ENCODE results near the gene GMDS. TPM values are rescaled to one million over a fixed set of nuclear protein-coding genes. Genes with fewer than 3 reads are reported as not detected.

GMDS gene
- total RNA-seq, 2 experiments from 2014 or later = 31.1 to 35.9 TPM

DNA sequence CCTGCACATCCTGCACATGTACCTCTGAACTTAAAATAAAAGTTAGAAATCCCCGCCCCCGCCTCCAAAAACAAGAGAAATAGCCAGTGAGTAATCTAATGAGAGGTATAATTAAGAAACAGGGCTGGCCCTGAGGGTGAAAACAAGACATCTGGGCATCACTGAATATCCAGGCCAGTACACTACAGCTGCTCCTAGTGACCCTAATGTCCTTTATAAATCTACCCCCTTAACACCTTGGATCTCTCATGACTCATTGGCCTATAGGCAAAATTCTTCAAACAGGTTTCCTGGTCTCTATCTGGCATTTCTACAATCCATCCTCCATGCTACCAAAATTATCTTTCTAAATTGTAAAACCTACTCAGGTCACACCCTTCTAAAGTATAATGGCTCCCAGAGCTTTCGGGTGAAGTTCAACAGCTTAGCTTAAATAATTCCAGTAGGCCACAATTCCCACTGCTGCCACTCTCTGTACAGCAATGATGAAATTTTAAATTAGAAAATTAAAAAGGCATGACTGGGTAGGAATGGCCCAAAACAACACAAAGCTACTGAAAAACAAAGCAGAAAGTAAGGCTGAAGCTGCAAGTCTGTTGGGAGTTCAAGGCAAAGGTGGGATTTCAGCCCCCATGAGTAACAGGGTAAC is 260.9 kb downstream of the GMDS start:
- Mint-ChIP-seq H3K9me3 (peaks cover 37% of the 10 kb centered on the region), H3K4me3 (no peak overlapping the region), H3K4me1 (no peaks in the 10 kb centered on the region), H3K27ac (no peak overlapping the region), H3K27me3 (no peaks in the 10 kb centered on the region), H3K36me3 (ENCODE audit: low read depth) (peaks cover 15% of the 10 kb centered on the region)
- CTCF ChIA-PET = interaction anchor here (1.3 kb wide), 1 partner anchor 28 kb away, joined by 3 read pairs; no protein-coding TSS in a partner anchor
- DNase-seq = no peak
- POLR2A ChIA-PET = no interaction called here

DNA sequence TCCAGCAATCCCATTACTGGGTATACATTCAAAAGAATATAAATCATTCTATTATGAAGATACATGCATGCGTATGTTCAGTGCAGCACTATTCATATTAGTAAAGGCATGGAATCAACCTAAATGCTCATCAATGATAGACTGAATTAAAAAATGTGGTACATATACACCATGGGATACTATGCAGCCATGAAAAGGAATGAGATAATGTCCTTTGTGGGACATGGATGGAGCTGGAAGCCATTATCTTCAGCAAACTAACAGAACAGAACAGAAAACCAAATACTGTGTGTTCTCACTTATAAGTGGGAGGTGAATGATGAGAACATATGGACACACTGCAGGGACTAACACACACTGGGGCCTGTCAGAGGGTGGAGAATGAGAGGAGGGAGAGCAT is 261.6 kb downstream of the GMDS start:
- POLR2A ChIA-PET = no interaction called here

DNA sequence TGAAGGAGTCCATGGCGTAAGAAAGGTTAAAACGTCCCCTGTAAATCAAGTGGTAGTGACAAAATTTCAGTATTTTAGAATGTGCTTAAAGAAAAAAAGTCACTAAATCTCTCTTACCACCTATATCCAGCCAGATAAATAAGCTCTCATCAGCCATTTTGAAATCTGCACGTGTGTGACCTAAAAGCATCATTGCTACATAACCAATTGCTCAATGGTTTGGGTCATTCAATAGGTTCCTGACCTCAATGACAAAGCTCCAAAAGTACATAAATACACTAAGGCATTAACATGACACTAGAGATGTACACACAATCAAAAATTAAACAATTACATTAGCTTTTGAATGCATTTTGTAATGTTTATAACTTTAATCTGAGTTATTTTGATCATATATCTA is 272.4 kb downstream of the GMDS start:
- DNase-seq = no peak
- no peak overlapping the region for H3K27ac Mint-ChIP-seq
- POLR2A ChIA-PET = no interaction called here
- no peaks in the 10 kb centered on the region for H3K36me3 Mint-ChIP-seq (ENCODE audit: low read depth)
- no peaks in the 10 kb centered on the region for H3K9me3 Mint-ChIP-seq
- no peaks in the 10 kb centered on the region for H3K27me3 Mint-ChIP-seq
- CTCF ChIA-PET = no interaction called here
- H3K4me1 Mint-ChIP-seq = no peaks in the 10 kb centered on the region
- H3K4me3 Mint-ChIP-seq = no peak overlapping the region

More for the DNA sequence above, 261.6 kb downstream of the GMDS start:
- Mint-ChIP-seq H3K4me3 (no peak overlapping the region), H3K27ac (no peak overlapping the region), H3K36me3 (ENCODE audit: low read depth) (peaks cover 19% of the 10 kb centered on the region), H3K4me1 (no peaks in the 10 kb centered on the region), H3K9me3 (peaks cover 43% of the 10 kb centered on the region), H3K27me3 (no peaks in the 10 kb centered on the region)
- CTCF ChIA-PET = interaction anchor here (1.3 kb wide), 1 partner anchor 27 kb away, joined by 3 read pairs; no protein-coding TSS in a partner anchor
- no peak for DNase-seq

DNA sequence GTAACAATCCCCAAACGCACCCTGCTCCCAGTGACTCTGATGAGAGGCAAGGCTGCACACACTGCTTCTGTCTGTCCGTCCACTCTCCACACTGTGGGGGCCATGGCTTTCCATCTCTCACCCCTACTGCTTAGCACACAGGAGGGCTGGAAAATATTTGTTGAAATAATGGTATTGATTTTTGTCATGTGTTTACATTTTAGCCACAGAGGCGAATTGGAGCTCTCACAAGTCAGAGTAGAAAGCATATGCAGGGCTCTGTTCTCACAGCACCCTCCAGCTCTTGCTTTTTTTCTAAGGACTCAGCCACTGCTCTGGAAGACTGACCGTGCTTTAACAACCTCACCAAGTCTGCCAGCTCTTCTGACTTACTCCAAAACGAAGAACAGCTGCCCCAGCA is 273.8 kb downstream of the GMDS start:
- Mint-ChIP-seq H3K4me1 (no peaks in the 10 kb centered on the region), H3K4me3 (no peak overlapping the region), H3K27me3 (no peaks in the 10 kb centered on the region), H3K9me3 (no peaks in the 10 kb centered on the region), H3K36me3 (ENCODE audit: low read depth) (no peaks in the 10 kb centered on the region), H3K27ac (no peak overlapping the region)
- DNase-seq = no peak
- ChIA-PET POLR2A (no interaction called here), CTCF (no interaction called here)

DNA sequence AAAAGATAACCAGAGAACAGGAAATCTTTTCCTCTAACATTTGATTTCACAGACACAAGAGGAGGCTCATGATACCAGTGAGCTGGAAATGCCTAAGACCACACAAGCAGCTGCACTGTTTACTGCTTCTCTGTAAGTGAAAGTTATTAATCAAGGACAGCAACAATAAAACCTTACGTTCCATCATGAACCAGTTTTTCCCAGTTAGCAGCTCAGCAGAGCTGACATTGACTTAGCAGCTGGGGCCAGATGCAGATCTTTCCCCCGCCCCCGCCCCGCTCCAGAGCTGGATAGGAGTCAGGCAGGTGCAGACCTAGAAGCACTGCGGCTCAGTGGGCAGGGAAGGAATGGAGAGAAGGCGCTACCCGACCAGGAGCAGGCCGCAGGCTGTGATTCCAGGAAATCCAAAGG is 275.2 kb downstream of the GMDS start:
- Mint-ChIP-seq H3K36me3 (ENCODE audit: low read depth) (peaks cover under 1% of the 10 kb centered on the region), H3K27me3 (no peaks in the 10 kb centered on the region), H3K27ac (no peak overlapping the region), H3K4me3 (no peak overlapping the region), H3K9me3 (no peaks in the 10 kb centered on the region), H3K4me1 (no peaks in the 10 kb centered on the region)
- no peak for DNase-seq
- POLR2A ChIA-PET = no interaction called here
- CTCF ChIA-PET = interaction anchor here (0.6 to 0.9 kb wide), 2 partner anchors 8 to 10 kb away, joined by 3 read pairs; no protein-coding TSS in a partner anchor

DNA sequence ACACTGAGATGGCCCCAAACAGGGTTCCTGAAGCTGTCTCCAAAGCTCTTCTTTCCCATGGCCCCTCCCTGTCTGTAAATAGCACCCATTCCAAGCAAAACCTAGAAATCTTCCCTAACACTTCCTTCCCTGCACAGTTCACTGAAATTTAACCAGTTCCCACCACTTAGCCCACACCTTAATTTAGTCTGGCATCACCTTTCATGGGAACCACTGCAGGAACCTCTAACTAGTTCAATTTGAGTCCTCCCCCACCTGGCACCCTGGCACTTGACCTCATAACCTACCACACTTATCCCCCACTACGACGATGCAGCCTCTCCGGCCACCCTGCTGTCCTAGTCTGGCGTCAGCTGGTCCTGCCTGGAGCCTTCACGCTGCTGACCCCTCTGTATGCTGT is 278.7 kb downstream of the GMDS start:
- Mint-ChIP-seq H3K27ac (no peak overlapping the region), H3K9me3 (no peaks in the 10 kb centered on the region), H3K4me3 (no peak overlapping the region), H3K27me3 (no peaks in the 10 kb centered on the region), H3K4me1 (no peaks in the 10 kb centered on the region), H3K36me3 (ENCODE audit: low read depth) (peaks cover 2% of the 10 kb centered on the region)
- DNase-seq = no peak
- ChIA-PET CTCF (no interaction called here), POLR2A (no interaction called here)

DNA sequence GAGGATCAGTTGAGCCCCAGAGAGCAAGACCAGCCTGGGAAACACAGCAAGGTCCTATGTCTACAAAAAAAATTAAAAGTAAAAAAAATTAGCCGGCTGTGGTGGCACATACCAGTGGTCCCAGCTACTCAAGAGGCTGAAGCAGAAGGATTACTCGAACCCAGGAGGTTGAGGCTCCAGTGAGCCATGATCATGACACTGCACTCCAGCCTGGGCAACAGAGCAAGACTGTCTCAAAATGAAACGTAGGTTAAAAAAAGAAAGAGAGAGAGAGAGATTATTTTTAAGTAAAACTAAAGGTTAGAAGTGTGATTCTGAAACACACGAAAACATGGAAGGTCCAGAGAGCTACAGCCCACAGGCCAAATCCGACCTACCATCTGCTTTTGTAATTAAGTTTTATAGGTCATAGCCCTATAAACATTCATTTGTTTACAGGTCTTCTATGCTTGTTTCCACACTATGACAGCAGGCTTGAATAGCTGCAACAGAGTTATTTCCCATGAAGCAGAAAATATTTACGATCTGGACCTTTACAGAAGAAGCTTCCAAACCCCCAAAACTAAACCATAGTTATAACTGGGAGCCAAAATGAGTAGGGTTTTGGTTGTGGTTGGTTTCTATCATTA is 279.7 kb downstream of the GMDS start:
- Mint-ChIP-seq H3K4me3 (no peak overlapping the region), H3K4me1 (no peaks in the 10 kb centered on the region), H3K36me3 (ENCODE audit: low read depth) (peaks cover 2% of the 10 kb centered on the region), H3K27me3 (no peaks in the 10 kb centered on the region), H3K27ac (no peak overlapping the region), H3K9me3 (no peaks in the 10 kb centered on the region)
- DNase-seq = no peak
- POLR2A ChIA-PET = no interaction called here
- CTCF ChIA-PET = no interaction called here

DNA sequence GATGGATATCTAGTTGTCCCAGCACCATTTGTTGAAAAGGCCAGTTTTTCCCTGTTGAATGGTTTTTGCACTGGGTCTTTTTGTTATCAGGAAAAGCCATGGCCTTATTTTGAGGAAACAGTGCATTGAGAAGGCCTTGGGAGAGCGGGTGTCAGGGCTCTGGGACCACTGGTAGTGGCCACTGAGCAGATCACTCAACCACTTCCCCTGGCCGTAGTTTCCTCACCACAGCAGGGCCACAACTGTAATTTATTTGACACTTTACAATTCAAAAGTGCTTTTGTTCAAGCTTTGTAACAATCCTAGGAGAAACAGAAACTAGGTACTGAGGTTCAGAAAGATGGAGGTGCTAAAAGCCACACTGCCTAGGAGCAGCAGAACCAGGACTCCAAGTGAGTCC is 281.8 kb downstream of the GMDS start:
- no peaks in the 10 kb centered on the region for H3K9me3 Mint-ChIP-seq
- H3K27me3 Mint-ChIP-seq = no peaks in the 10 kb centered on the region
- no peak for DNase-seq
- CTCF ChIA-PET = no interaction called here
- peaks cover 2% of the 10 kb centered on the region for H3K36me3 Mint-ChIP-seq (ENCODE audit: low read depth)
- no peak overlapping the region for H3K27ac Mint-ChIP-seq
- H3K4me1 Mint-ChIP-seq = peaks cover under 1% of the 10 kb centered on the region
- POLR2A ChIA-PET = no interaction called here
- no peak overlapping the region for H3K4me3 Mint-ChIP-seq

DNA sequence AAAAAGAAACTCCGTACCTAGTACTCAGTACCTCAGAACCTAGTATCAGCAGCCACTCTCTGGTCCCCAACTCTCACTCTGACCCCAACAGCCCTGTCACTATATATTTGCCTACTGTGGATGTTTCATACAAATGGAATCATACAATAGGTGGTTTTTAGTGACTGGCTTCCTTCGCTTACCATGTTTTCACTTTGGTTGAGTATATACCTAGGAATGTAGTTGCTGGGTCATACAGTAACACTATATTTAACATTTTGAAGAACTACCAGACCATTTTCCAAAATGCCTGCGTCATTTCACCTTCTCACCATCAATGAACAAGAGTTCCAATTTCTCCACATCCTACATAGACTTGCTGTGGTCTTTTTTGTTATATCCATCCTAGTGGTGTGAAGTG is 283.2 kb downstream of the GMDS start:
- ChIA-PET POLR2A (no interaction called here), CTCF (interaction anchor here (0.6 kb wide), 1 partner anchor 8 kb away, joined by 4 read pairs; no protein-coding TSS in a partner anchor)
- Mint-ChIP-seq H3K27ac (no peak overlapping the region), H3K36me3 (ENCODE audit: low read depth) (peaks cover 2% of the 10 kb centered on the region), H3K4me3 (no peak overlapping the region), H3K4me1 (peaks cover 5% of the 10 kb centered on the region), H3K9me3 (no peaks in the 10 kb centered on the region), H3K27me3 (no peaks in the 10 kb centered on the region)
- no peak for DNase-seq

DNA sequence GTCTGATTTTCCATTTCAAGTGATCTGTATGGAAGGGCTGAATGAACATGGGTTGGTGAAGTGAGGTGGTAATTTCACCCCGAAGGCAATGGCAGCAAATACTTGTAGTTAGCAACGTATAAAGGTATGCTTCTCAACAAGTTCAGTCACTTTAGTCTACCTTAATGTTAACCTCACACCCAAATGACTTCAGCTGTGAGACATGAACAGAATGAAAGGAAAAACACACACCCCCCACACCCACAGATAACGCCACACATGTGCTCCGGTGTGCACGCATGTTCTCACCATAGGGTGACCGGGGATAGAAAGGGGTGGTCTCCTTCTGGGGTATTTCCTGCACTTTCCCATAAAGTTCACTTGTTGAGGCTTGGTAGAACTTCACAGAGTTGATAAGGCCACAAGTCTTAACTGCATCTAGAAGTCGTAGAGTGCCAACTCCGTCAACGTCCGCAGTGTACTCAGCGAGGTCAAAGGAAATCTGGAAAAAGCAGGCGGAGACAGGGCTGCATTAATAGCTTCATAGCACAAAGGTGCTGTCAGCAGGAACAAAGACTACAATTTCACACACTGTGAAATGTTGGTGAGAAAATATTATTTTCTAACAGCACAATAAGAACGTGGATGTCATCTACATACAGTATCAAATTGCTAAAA is 284.8 kb downstream of the GMDS start:
- POLR2A ChIA-PET = no interaction called here
- H3K27me3 Mint-ChIP-seq = no peaks in the 10 kb centered on the region
- no peaks in the 10 kb centered on the region for H3K9me3 Mint-ChIP-seq
- peaks cover 5% of the 10 kb centered on the region for H3K4me1 Mint-ChIP-seq
- no peak overlapping the region for H3K27ac Mint-ChIP-seq
- no peak overlapping the region for H3K4me3 Mint-ChIP-seq
- CTCF ChIA-PET = interaction anchor here (0.7 kb wide), 1 partner anchor 9 kb away, joined by 3 read pairs; no protein-coding TSS in a partner anchor
- H3K36me3 Mint-ChIP-seq (ENCODE audit: low read depth) = peaks cover 2% of the 10 kb centered on the region
- no peak for DNase-seq

DNA sequence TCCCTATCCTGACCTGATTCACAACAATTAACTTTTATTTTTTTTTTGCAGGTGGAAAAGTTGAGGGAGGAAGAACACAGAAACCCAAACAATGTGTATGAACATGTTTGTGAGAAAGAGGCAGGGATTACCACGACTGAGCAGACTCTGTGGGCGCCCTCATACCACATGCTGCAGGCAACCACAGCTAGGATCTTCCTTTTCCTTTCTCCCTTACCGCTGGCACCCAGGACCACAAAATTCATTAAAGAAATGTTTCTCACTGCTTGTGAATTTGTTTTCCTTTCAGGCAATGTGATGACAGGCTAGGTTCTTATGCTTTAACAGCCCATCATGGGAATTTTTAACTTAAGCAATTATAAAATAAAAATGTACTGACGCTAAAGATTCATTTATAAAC is 287.1 kb downstream of the GMDS start:
- H3K4me3 Mint-ChIP-seq = no peak overlapping the region
- DNase-seq = no peak
- H3K27ac Mint-ChIP-seq = no peak overlapping the region
- no peaks in the 10 kb centered on the region for H3K36me3 Mint-ChIP-seq (ENCODE audit: low read depth)
- H3K9me3 Mint-ChIP-seq = no peaks in the 10 kb centered on the region
- peaks cover 5% of the 10 kb centered on the region for H3K4me1 Mint-ChIP-seq
- POLR2A ChIA-PET = no interaction called here
- H3K27me3 Mint-ChIP-seq = no peaks in the 10 kb centered on the region
- CTCF ChIA-PET = no interaction called here

DNA sequence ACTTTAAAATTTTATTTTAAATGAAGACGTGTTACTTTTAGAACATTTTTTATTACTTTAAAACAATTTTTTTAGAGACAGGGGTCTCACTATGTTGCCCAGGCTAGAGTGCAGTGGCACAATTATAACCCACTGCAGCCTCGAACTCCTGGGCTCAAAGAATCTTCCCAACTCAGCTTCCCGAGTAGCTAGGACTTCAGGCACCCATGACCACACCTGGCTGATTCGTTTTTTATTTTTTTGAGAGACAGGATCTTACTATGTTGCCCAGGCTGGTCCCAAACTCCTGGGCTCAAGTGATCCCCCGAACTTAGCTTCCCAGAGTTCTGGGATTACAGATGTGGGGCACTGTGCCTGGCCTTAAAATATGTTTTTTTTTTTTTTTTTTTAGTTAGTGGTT is 287.7 kb downstream of the GMDS start:
- DNase-seq = no peak
- no peaks in the 10 kb centered on the region for H3K36me3 Mint-ChIP-seq (ENCODE audit: low read depth)
- no peak overlapping the region for H3K27ac Mint-ChIP-seq
- ChIA-PET POLR2A (no interaction called here), CTCF (no interaction called here)
- H3K4me3 Mint-ChIP-seq = no peak overlapping the region
- peaks cover 5% of the 10 kb centered on the region for H3K4me1 Mint-ChIP-seq
- no peaks in the 10 kb centered on the region for H3K9me3 Mint-ChIP-seq
- H3K27me3 Mint-ChIP-seq = no peaks in the 10 kb centered on the region

DNA sequence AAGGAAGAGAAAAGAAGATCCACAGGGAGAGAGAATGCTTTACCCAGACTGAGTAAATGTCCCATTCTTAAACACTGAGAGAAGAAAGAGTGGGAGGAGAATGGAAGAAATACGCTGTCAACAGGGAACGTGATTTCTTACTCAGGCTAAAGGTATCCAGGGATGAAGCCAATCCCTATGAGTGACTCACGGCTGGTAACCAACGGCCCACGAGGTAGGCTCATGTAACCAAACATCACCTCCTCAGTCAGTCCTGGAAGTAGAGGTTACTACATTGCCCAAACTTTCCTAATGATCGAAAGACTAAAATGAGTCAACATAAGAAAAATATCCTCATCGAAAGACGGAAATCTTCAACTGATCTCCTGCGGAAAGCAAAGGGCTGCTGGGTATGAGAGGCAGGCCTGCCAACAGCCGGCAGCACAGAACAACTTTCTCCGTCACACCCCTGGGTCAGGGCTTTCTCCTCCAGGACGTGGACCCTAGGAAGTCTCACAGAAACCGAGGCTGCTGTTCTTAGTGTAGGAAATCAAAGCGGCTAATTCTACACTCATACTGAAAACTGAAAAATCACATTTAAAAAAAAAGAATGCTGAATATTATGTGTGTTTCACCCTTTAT is 292.6 kb downstream of the GMDS start:
- DNase-seq = no peak
- Mint-ChIP-seq H3K36me3 (ENCODE audit: low read depth) (no peaks in the 10 kb centered on the region), H3K9me3 (no peaks in the 10 kb centered on the region), H3K27me3 (no peaks in the 10 kb centered on the region), H3K4me3 (no peak overlapping the region), H3K27ac (no peak overlapping the region), H3K4me1 (peaks cover 1% of the 10 kb centered on the region)
- ChIA-PET POLR2A (no interaction called here), CTCF (no interaction called here)
